K562 (cell line): ENCODE measurements around the gene SCARF1. TPM values are rescaled to one million over a fixed set of nuclear protein-coding genes. Genes with fewer than 3 reads are reported as not detected.

ENCODE experiments used
- CBX2 ChIP-seq: fragments of 200-600 bp; sonication (generic); IDR thresholded peaks from one replicate; pipeline ENCODE4 v1.6.1; 2012; ENCODE audit warnings: mild to moderate bottlenecking, low read length, inconsistent platforms; ENCODE audit not compliant: insufficient read depth, poor library complexity, severe bottlenecking
- CHD1 ChIP-seq: fragments of 200-600 bp; sonication (generic); IDR thresholded peaks from one replicate; pipeline ENCODE4 v1.6.1; 2012; ENCODE audit warnings: mild to moderate bottlenecking, moderate library complexity, low read length, inconsistent platforms
- CREM ChIP-seq: IDR thresholded peaks from 2 replicates; pipeline ENCODE4 v1.6.1; 2014; ENCODE audit warnings: antibody characterized with exemption, low read depth
- CSDE1 ChIP-seq, 2 experiments: fragments of 450-650 bp; IDR thresholded peaks; 2 replicates each; pipeline ENCODE4 v1.6.1; 2016; ENCODE audit warnings: mild to moderate bottlenecking in 1 of 2
- CXXC5 ChIP-seq: fragments of 250-450 bp; sonication (Bioruptor Pico); IDR thresholded peaks from 2 replicates; pipeline ENCODE4 v1.8.0; 2022; ENCODE audit warnings: inconsistent platforms, mild to moderate bottlenecking, moderate library complexity
- EZH2 ChIP-seq: IDR thresholded peaks from 2 replicates; pipeline ENCODE4 v1.6.1; 2012; ENCODE audit warnings: low read depth, mild to moderate bottlenecking, inconsistent platforms, low read length, borderline replicate concordance
- HCFC1 ChIP-seq: IDR thresholded peaks from 2 replicates; pipeline ENCODE4 v1.6.1; 2012; ENCODE audit warnings: low read depth, low read length, improper control_type of control experiment
- KDM2B ChIP-seq: fragments of 250-450 bp; sonication (Bioruptor Pico); IDR thresholded peaks from 2 replicates; pipeline ENCODE4 v1.8.0; 2021; ENCODE audit warnings: mild to moderate bottlenecking, moderate library complexity
- KLF1 ChIP-seq: fragments of 450-650 bp; IDR thresholded peaks from 2 replicates; pipeline ENCODE4 v1.6.1; 2016; ENCODE audit warnings: missing genetic modification characterization, missing compliant biosample characterization
- MXD1 ChIP-seq: fragments of 250-450 bp; sonication (Bioruptor Pico); IDR thresholded peaks from 2 replicates; pipeline ENCODE4 v1.8.0; 2021; ENCODE audit warnings: borderline replicate concordance, mild to moderate bottlenecking, moderate library complexity; ENCODE audit not compliant: poor library complexity, severe bottlenecking
- NEUROD1 ChIP-seq: fragments of 150-350 bp; IDR thresholded peaks from 2 replicates; pipeline ENCODE4 v1.6.1; 2014; ENCODE audit warnings: borderline replicate concordance, low read length, low read depth; ENCODE audit not compliant: partially characterized antibody
- NFRKB ChIP-seq: fragments of 450-650 bp; IDR thresholded peaks from 2 replicates; pipeline ENCODE4 v1.6.1; 2016; ENCODE audit warnings: low read depth
- SMAD1 ChIP-seq: fragments of 150-350 bp; IDR thresholded peaks from 2 replicates; pipeline ENCODE4 v1.6.1; 2014; ENCODE audit warnings: low read length, low read depth; ENCODE audit not compliant: partially characterized antibody
- ZBED1 ChIP-seq: IDR thresholded peaks from 2 replicates; pipeline ENCODE4 v1.6.1; 2014
- ZBTB11 ChIP-seq, 3 experiments: fragments of 200-800 bp in 1 of 3; fragments of 250-450 bp in 1 of 3; fragments of 450-650 bp in 1 of 3; sonication (Bioruptor Pico) in 1 of 3; sonication (Bioruptor generic) in 1 of 3; formaldehyde crosslinking in 1 of 3; IDR thresholded peaks; 2 replicates each; pipeline versions ENCODE4 v1.6.1 to v1.8.0; 2016 to 2022; ENCODE audit warnings: mild to moderate bottlenecking in 2 of 3, missing genetic modification characterization in 2 of 3, missing compliant biosample characterization in 1 of 3, moderate library complexity in 1 of 3
- polyA plus RNA-seq, 8 experiments: library from polyadenylated mRNA; depleted of rRNA in 4 of 8; stranded (reverse) in 5 of 8; unstranded in 3 of 8; fragments of >200 nt; fragmentation: Nextera tagmentation in 2 of 8; fragmentation: Illumina TruSeq in 1 of 8; extraction: Ambion mirVana in 2 of 8; extraction: Trizol in 1 of 8; gene quantifications; 2 replicates each; pipeline versions ENCODE4 v1.2.1 to v1.2.3, GENCODE V29; 2011 to 2014; ENCODE audit warnings: inconsistent platforms in 1 of 8, missing spikeins in 1 of 8
- total RNA-seq, 7 experiments: library from RNA; depleted of rRNA in 6 of 7; stranded (reverse); fragments of >200 nt in 6 of 7; fragmentation: Illumina TruSeq in 2 of 7; extraction: Trizol in 2 of 7; gene quantifications; 2 replicates each; pipeline versions ENCODE4 v1.2.1 to v1.2.3, GENCODE V29; 2011 to 2021; ENCODE audit warnings: low replicate concordance in 1 of 7
- TF ChIP-seq, protein P1 (sequence below): fragments of 450-650 bp; IDR thresholded peaks from 2 replicates; pipeline ENCODE4 v1.6.1; 2014; ENCODE audit warnings: low read depth, mild to moderate bottlenecking, moderate library complexity, borderline replicate concordance
- TF ChIP-seq, protein P2 (sequence below): sonication (generic); formaldehyde crosslinking; IDR thresholded peaks from 2 replicates; pipeline ENCODE4 v1.8.0; 2022; ENCODE audit warnings: missing genetic modification reagents, mild to moderate bottlenecking, moderate library complexity, borderline replicate concordance

The SCARF1 gene
- total and polyA plus RNA-seq, 9 of the 15 experiments (the other 6 are each of a cell fraction or from before 2014, with no cell fraction given): 0.04 to 2.1 (median 0.63) TPM

DNA sequence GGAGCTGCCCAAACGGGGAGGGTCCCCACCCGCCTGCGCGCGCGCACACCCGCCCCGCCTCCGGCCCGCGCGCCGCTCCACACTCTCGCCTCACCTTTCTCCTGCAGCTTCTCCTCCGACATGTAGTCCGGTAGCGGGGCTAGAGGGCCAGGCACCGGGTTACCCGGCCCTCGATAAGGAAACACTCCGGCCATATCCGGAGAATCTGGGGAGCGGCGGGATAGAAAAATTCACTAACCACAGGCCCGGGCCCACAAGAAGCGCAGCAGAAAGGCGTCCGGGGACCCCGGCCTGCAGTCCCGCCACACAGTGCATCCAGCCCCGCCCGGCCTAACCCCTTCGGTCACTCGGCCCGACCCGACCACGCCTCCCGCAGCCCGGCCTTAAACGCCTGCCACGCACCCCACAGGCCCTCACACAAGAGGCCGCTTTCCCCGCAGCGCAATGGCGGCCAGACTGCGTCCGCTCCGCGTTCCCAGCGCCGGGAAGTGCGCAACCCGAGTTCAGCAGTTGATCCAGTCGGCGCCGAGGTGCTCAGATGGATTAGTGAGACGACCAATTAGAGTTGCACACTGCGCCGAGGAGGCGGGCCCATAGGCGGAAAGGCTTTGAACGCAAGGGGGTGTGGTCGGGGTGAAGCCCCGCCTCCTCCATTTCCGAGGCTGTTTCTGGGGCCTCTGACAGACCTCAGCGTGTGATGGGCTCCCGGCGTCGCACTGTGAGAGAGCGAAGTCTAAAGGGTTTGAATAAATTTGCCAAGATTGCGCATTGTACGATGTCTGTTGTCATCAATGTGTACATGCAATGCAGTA lies 39.1 kb upstream of the SCARF1 start, which contains the start of gene PRPF8 (continued):
- TF ChIP-seq CHD1 (peak; percentile 38), EZH2 (no peak), ZBTB11 (CRISPR knock-in tag; IDR thresholded peaks at IDR 0.05) (peak in 1 of 3 experiments; percentile 55; a peak in 1 of 6 replicates), SMAD1 (peak; percentile 70), ZBED1 (0 out of 2 replicates have a peak, but pooled peaks have one; percentile 24), MXD1 (CRISPR knock-in tag) (no peak), CREM (peak; percentile 87), NEUROD1 (peak; percentile 77), CSDE1 (IDR thresholded peaks at IDR 0.05) (no peak), CXXC5 (CRISPR knock-in tag) (peak; percentile 92), NFRKB (peak; percentile 80; the same call in 1 of the 2 replicates), CBX2 (no peak), HCFC1 (peak; percentile 63), KLF1 (peak; percentile 56; the same call in 1 of the 2 replicates), KDM2B (CRISPR knock-in tag) (no peak)
- TF ChIP-seq, protein P1, sequence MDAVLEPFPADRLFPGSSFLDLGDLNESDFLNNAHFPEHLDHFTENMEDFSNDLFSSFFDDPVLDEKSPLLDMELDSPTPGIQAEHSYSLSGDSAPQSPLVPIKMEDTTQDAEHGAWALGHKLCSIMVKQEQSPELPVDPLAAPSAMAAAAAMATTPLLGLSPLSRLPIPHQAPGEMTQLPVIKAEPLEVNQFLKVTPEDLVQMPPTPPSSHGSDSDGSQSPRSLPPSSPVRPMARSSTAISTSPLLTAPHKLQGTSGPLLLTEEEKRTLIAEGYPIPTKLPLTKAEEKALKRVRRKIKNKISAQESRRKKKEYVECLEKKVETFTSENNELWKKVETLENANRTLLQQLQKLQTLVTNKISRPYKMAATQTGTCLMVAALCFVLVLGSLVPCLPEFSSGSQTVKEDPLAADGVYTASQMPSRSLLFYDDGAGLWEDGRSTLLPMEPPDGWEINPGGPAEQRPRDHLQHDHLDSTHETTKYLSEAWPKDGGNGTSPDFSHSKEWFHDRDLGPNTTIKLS: peak; percentile 70; the same call in 1 of the 2 replicates
- TF ChIP-seq, protein P2, sequence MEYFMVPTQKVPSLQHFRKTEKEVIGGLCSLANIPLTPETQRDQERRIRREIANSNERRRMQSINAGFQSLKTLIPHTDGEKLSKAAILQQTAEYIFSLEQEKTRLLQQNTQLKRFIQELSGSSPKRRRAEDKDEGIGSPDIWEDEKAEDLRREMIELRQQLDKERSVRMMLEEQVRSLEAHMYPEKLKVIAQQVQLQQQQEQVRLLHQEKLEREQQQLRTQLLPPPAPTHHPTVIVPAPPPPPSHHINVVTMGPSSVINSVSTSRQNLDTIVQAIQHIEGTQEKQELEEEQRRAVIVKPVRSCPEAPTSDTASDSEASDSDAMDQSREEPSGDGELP (CRISPR knock-in tag): peak; percentile 64; the same call in 1 of the 2 replicates
